Esophagus squamous epithelium (tissue), 4 donors: ENCODE data around the gene ASTN2.

ENCODE experiments used
- CTCF ChIP-seq, 6 experiments: fragments of 450-650 bp in 4 of 6; fragments of 200-600 bp in 2 of 6; sonication (generic) in 2 of 6; IDR thresholded peaks; one replicate each; pipeline ENCODE4 v1.5.1; 2016 to 2019; ENCODE audit warnings: antibody characterized with exemption in 6 of 6, mild to moderate bottlenecking in 4 of 6, moderate library complexity in 4 of 6
- POLR2A ChIP-seq, 4 donors: fragments of 450-650 bp; IDR thresholded peaks; one replicate each; pipeline ENCODE4 v1.6.1; 2017; ENCODE audit warnings: antibody characterized with exemption in 4 of 4, mild to moderate bottlenecking in 4 of 4, moderate library complexity in 3 of 4

GRCh38 chr9:116927726-116928125, 487.1 kb downstream of the ASTN2 start:
- TF ChIP-seq CTCF (IDR thresholded peaks at IDR 0.05) (no peak), POLR2A (IDR thresholded peaks at IDR 0.05) (no peak)
